Measurements from ENCODE around the gene LAMB2. TPM values are rescaled to one million over a fixed set of nuclear protein-coding genes. Genes with fewer than 3 reads are reported as not detected.

LAMB2 gene
- total and polyA plus RNA-seq, 2 of the 8 experiments (the other 6 are each of a cell fraction or from before 2014, with no cell fraction given): 112 to 153 TPM

GRCh38 chr3:49122451-49122850 lies 10.4 kb downstream of the LAMB2 start:
- WGBS, 2 experiments (ENCODE audit: extremely low coverage in 1 of 2, insufficient coverage in 1 of 2, insufficient read length in 1 of 2, insufficient replicate concordance in 2 of 2, low coverage in 1 of 2, low lambda C conversion rate in 2 of 2, missing lambda C conversion rate in 1 of 2): 89% methylated on average over 7 of the region's 7 CpGs; no CpG with 5 or more reads in 1 of the 2 experiments
- Histone ChIP-seq H3K4me2 (ENCODE audit: insufficient read depth in 1 of 2, low read depth in 2 of 2, low read length in 2 of 2) (no peak overlapping the region), H3K27me3 (replicated peaks in 1 of 4; ENCODE audit: control insufficient read depth in 3 of 4, extremely low read depth in 1 of 4, insufficient read depth in 3 of 4, low read length in 3 of 4) (no peaks in the 10 kb centered on the region), H3K79me2 (ENCODE audit: control insufficient read depth in 1 of 2, insufficient read depth in 2 of 2, low read length in 2 of 2) (peaks cover 0 to 10% of the 10 kb centered on the region in 2 experiments; a peak in 2 of 4 replicates), H3K4me1 (replicated peaks in 1 of 4; ENCODE audit: control insufficient read depth in 3 of 4, insufficient read depth in 4 of 4, low read length in 3 of 4) (peaks cover 0 to 11% (median 6%) of the 10 kb centered on the region in 4 experiments; a peak in 5 of 7 replicates), H2BK20ac (ENCODE audit: low read length) (no peak overlapping the region), H2AK5ac (ENCODE audit: low read depth, low read length) (no peak overlapping the region), H3K79me1 (ENCODE audit: low read depth, low read length) (peaks cover 9% of the 10 kb centered on the region), H2BK15ac (ENCODE audit: low read length) (no peak overlapping the region), H3K27ac (ENCODE audit: low read depth, low read length) (no peak overlapping the region), H2BK12ac (ENCODE audit: low read depth, low read length) (no peak overlapping the region), H3K36me3 (ENCODE audit: control insufficient read depth in 2 of 4, insufficient read depth in 4 of 4, low read length in 3 of 4) (peaks cover 7 to 32% (median 21%) of the 10 kb centered on the region in 4 experiments), H4K91ac (replicated peaks; ENCODE audit: insufficient read length, low read length) (no peak overlapping the region), H4K20me1 (replicated peaks in 1 of 2; ENCODE audit: control insufficient read depth in 1 of 2, insufficient read depth in 2 of 2, low read length in 2 of 2) (peaks cover 0 to 3% of the 10 kb centered on the region in 2 experiments), H3K4ac (replicated peaks; ENCODE audit: insufficient read length, low read depth, low read length) (no peak overlapping the region), H3K9ac (replicated peaks in 1 of 4; ENCODE audit: extremely low read depth in 1 of 4, low read depth in 3 of 4, low read length in 3 of 4) (no peak overlapping the region), H3K23me2 (ENCODE audit: low read depth, low read length) (peaks cover 5% of the 10 kb centered on the region), H3K4me3 (ENCODE audit: extremely low read depth in 1 of 4, insufficient read depth in 2 of 4, low read depth in 3 of 4, low read length in 4 of 4) (no peak overlapping the region), H2BK5ac (ENCODE audit: low read depth, low read length) (no peak overlapping the region), H3K9me3 (ENCODE audit: insufficient read depth in 2 of 2, low read depth in 1 of 2, low read length in 1 of 2) (no peaks in the 10 kb centered on the region), H2BK120ac (replicated peaks; ENCODE audit: low read depth, low read length) (no peak overlapping the region), H4K8ac (ENCODE audit: extremely low read depth, insufficient read depth, low read length) (no peak overlapping the region), H3K14ac (ENCODE audit: insufficient read length) (no peak overlapping the region), H4K5ac (ENCODE audit: insufficient read length, low read depth, low read length) (no peak overlapping the region), H3K18ac (ENCODE audit: extremely low read depth, low read length) (no peak overlapping the region), H3K56ac (replicated peaks; ENCODE audit: insufficient read length, low read depth, low read length) (no peak overlapping the region), H2AFZ (ENCODE audit: low read length) (no peak overlapping the region), H3K23ac (ENCODE audit: insufficient read length) (no peak overlapping the region)
- POLR2A ChIA-PET (ENCODE audit: partially characterized antibody): interaction anchor here (1.1 to 25.5 kb wide), 4 partner anchors 7 to 23 kb away, joined by 4 to 508 read pairs (median 14); partner anchors contain the start of genes LAMB2, QARS1 and QRICH1
- TF ChIP-seq KDM5A (IDR thresholded peaks at IDR 0.05; ENCODE audit: low read length) (no peak), SAP30 (IDR thresholded peaks at IDR 0.05; ENCODE audit: insufficient read depth, insufficient replicate concordance, low read length) (no peak), CBX5 (IDR thresholded peaks at IDR 0.05; ENCODE audit: low read depth, low read length) (no peak), KDM1A (IDR thresholded peaks at IDR 0.05; ENCODE audit: borderline replicate concordance, low read length) (no peak), SUZ12 (IDR thresholded peaks at IDR 0.05; ENCODE audit: low read length) (no peak), SP1 (IDR thresholded peaks at IDR 0.05; ENCODE audit: low read depth, low read length) (no peak), ASH2L (IDR thresholded peaks at IDR 0.05; ENCODE audit: low read length) (no peak)
- FAIRE-seq: no peak
- CTCF ChIA-PET (ENCODE audit: partially characterized antibody): interaction anchor here (4.4 kb wide), 1 partner anchor 10 kb away, joined by 20 read pairs; the partner anchor contains the start of gene LAMB2
- no peak for DNase-seq (ENCODE audit: low read depth in 1 of 2, low spot score in 2 of 2)
